ENCODE measurements around the gene PHRF1. TPM values are rescaled to one million over a fixed set of nuclear protein-coding genes. Genes with fewer than 3 reads are reported as not detected.

The PHRF1 gene
- total and polyA plus RNA-seq, 9 of the 15 experiments (the other 6 are each of a cell fraction or from before 2014, with no cell fraction given), result 0.07 to 37.2 (median 7.7) TPM

DNA sequence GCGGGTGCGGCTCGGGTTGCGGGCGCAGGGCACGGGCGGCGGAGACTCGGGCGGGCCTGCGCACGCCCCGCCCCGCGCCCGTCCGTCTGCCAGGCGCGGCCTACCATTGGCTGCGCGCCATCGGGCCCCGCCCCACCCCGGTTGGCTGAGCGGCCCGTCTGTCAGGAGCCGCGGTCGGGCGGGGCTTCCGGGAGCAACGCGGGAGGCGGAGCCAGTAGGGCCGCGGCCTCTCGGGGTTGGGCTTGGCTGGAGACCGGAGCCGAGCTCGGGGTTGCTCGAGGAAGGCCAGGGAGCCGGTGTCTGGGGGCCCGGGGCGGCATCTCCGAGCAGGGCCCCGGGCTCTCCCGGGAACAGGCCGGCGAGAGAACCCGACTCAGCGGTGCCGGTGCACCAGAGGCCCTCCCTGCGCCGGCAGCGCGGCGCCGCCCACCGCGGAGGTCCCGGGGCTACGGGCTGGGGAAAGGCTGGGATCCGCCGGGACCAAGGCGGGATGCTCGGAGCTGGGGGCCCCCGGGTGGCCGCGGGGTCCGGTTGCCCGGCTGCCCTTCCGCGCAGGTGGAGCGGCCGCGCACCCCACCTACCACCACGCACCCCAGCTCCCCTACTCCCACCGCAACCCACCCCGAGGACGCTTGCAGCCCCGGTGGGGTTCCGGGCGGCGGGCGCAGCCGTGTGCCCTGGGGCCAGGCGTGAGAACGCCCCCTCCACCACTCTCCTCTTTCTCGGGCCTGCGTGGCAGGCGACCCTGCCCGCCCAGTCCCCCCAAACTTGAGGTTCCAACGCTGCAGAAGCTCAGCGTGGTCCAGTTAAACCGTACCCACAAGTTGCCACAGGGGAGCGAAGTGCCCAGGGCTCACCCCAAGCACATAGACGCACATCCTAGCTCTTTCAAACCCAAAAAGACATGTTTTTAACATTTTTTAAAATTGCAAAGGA lies 40.5 kb upstream of the PHRF1 start, which contains the start of gene HRAS:
HRAS (minus strand) TSS at position 58 of the 936 bp plus-strand sequence.
- DNase-seq (ENCODE audit: extremely low read depth in 1 of 4, low spot score in 3 of 4), result peak; percentile 96 to 100 (median 99)
- POLR2A ChIA-PET, result interaction anchor here (0.5 to 1.2 kb wide), 7 partner anchors 17 to 273 kb away, joined by 3 to 5 read pairs (median 4); partner anchors contain the start of gene TMEM80
- Histone ChIP-seq H3K79me2 (ENCODE audit: control insufficient read depth, insufficient read depth, low read length) (peaks cover 17% of the 10 kb centered on the region), H2AFZ (ENCODE audit: low read depth, low read length) (peak within 1 kb of the TSS; percentile 75; the same call in 1 of the 2 replicates), H3K4me1 (replicated peaks in 1 of 2; ENCODE audit: control insufficient read depth in 2 of 2, insufficient read depth in 2 of 2, low read length in 2 of 2) (peaks cover 22 to 82% of the 10 kb centered on the region in 2 experiments), H3K9me3 (replicated peaks; ENCODE audit: control insufficient read depth, insufficient read depth, low read depth, low read length) (no peaks in the 10 kb centered on the region), H3K27me3 (ENCODE audit: control insufficient read depth in 2 of 2, insufficient read depth in 2 of 2, low read length in 2 of 2) (no peaks in the 10 kb centered on the region), H4K20me1 (replicated peaks; ENCODE audit: control insufficient read depth, insufficient read depth, low read length) (0 out of 2 replicates have a peak, but pooled peaks cover 4% of the 10 kb centered on the region), H3K36me3 (ENCODE audit: control insufficient read depth, insufficient read depth, low read length) (peaks cover 33% of the 10 kb centered on the region; the same call in 1 of the 3 replicates), H3K9me1 (ENCODE audit: control insufficient read depth, insufficient read depth, low read length) (peaks cover 3% of the 10 kb centered on the region), H3K27ac (ENCODE audit: extremely low read depth, low read depth, low read length) (peak within 1 kb of the TSS; percentile 72), H3K4me2 (ENCODE audit: insufficient read depth, low read length) (peak within 1 kb of the TSS; percentile 78), H3K9ac (ENCODE audit: insufficient read depth in 1 of 2, low read depth in 2 of 2, low read length in 2 of 2) (peak within 1 kb of the TSS; percentile 78 to 95), H3K4me3 (peak within 1 kb of the TSS; percentile 78)
- in situ Hi-C loops (cut with MboI), result no loop called here
- WGBS (ENCODE audit: insufficient coverage, low coverage, missing lambda C conversion rate), result 4% methylated on average over 53 of the region's 97 CpGs
- peak; percentile 95 for ATAC-seq
- CTCF ChIA-PET (ENCODE audit: low intra/inter-chr PET ratio), result interaction anchor here (0.6 kb wide), 1 partner anchor 32 kb away, joined by 5 read pairs; no protein-coding TSS in a partner anchor
- BruUV-seq (replicated peaks), result TSS peak; percentile 78
- FAIRE-seq, result peak; percentile 67
- intact Hi-C loops (cut with micrococcal nuclease), result no loop called here
- TF ChIP-seq FOS (IDR thresholded peaks at IDR 0.05; ENCODE audit: extremely low read depth, insufficient read length) (peak; percentile 92), CBFB (CRISPR knock-in tag; IDR thresholded peaks at IDR 0.05) (no peak), SRSF1 (IDR thresholded peaks at IDR 0.05; ENCODE audit: low read depth, low read length) (no peak), BHLHE40 (IDR thresholded peaks at IDR 0.05; ENCODE audit: low read length) (peak; percentile 60), ZBTB7A (IDR thresholded peaks at IDR 0.05; ENCODE audit: borderline replicate concordance, control insufficient read depth, low read depth, low read length) (peak; percentile 52; the same call in 1 of the 2 replicates), HNRNPL (IDR thresholded peaks at IDR 0.05; ENCODE audit: low read depth, low read length) (peak; percentile 29; the same call in 1 of the 2 replicates), ESRRB (CRISPR knock-in tag; IDR thresholded peaks at IDR 0.05; ENCODE audit: borderline replicate concordance) (no peak), SMAD2 (IDR thresholded peaks at IDR 0.05; ENCODE audit: low read depth, low read length) (no peak), CHD4 (IDR thresholded peaks at IDR 0.05; ENCODE audit: insufficient read depth, insufficient replicate concordance, low read depth, low read length, poor library complexity, severe bottlenecking) (no peak)
- TF ChIP-seq, protein P1, sequence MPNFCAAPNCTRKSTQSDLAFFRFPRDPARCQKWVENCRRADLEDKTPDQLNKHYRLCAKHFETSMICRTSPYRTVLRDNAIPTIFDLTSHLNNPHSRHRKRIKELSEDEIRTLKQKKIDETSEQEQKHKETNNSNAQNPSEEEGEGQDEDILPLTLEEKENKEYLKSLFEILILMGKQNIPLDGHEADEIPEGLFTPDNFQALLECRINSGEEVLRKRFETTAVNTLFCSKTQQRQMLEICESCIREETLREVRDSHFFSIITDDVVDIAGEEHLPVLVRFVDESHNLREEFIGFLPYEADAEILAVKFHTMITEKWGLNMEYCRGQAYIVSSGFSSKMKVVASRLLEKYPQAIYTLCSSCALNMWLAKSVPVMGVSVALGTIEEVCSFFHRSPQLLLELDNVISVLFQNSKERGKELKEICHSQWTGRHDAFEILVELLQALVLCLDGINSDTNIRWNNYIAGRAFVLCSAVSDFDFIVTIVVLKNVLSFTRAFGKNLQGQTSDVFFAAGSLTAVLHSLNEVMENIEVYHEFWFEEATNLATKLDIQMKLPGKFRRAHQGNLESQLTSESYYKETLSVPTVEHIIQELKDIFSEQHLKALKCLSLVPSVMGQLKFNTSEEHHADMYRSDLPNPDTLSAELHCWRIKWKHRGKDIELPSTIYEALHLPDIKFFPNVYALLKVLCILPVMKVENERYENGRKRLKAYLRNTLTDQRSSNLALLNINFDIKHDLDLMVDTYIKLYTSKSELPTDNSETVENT (CRISPR knock-in tag; IDR thresholded peaks at IDR 0.05), result peak; percentile 76
- TF ChIP-seq, protein P2, sequence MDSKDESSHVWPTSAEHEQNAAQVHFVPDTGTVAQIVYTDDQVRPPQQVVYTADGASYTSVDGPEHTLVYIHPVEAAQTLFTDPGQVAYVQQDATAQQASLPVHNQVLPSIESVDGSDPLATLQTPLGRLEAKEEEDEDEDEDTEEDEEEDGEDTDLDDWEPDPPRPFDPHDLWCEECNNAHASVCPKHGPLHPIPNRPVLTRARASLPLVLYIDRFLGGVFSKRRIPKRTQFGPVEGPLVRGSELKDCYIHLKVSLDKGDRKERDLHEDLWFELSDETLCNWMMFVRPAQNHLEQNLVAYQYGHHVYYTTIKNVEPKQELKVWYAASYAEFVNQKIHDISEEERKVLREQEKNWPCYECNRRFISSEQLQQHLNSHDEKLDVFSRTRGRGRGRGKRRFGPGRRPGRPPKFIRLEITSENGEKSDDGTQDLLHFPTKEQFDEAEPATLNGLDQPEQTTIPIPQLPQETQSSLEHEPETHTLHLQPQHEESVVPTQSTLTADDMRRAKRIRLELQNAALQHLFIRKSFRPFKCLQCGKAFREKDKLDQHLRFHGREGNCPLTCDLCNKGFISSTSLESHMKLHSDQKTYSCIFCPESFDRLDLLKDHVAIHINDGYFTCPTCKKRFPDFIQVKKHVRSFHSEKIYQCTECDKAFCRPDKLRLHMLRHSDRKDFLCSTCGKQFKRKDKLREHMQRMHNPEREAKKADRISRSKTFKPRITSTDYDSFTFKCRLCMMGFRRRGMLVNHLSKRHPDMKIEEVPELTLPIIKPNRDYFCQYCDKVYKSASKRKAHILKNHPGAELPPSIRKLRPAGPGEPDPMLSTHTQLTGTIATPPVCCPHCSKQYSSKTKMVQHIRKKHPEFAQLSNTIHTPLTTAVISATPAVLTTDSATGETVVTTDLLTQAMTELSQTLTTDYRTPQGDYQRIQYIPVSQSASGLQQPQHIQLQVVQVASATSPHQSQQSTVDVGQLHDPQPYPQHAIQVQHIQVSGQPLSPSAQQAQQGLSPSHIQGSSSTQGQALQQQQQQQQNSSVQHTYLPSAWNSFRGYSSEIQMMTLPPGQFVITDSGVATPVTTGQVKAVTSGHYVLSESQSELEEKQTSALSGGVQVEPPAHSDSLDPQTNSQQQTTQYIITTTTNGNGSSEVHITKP (IDR thresholded peaks at IDR 0.05; ENCODE audit: partially characterized antibody), result peak; percentile 43
- TF ChIP-seq, protein P3, sequence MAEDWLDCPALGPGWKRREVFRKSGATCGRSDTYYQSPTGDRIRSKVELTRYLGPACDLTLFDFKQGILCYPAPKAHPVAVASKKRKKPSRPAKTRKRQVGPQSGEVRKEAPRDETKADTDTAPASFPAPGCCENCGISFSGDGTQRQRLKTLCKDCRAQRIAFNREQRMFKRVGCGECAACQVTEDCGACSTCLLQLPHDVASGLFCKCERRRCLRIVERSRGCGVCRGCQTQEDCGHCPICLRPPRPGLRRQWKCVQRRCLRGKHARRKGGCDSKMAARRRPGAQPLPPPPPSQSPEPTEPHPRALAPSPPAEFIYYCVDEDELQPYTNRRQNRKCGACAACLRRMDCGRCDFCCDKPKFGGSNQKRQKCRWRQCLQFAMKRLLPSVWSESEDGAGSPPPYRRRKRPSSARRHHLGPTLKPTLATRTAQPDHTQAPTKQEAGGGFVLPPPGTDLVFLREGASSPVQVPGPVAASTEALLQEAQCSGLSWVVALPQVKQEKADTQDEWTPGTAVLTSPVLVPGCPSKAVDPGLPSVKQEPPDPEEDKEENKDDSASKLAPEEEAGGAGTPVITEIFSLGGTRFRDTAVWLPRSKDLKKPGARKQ (CRISPR knock-in tag; IDR thresholded peaks at IDR 0.05), result no peak

Measured in K562 (cell line).